IPS-18c (cell line): ENCODE results near the gene OPTN.
"Not testable (repeated sequence)": the region's sequence is repeated elsewhere in the genome, so short reads cannot be mapped to it uniquely, and the experiment has no call there.

Source experiments
- H3K4me3 ChIP-seq: 2 replicates; pipeline ENCODE4 v1.7.0; 2013; ENCODE audit warnings: low read depth, mild to moderate bottlenecking, low read length, moderate library complexity; ENCODE audit not compliant: insufficient read depth
- H3K9me3 ChIP-seq: one replicate; pipeline ENCODE4 v1.6.1; 2013; ENCODE audit warnings: mild to moderate bottlenecking, low read length, moderate library complexity; ENCODE audit not compliant: control insufficient read depth, insufficient read depth

Gene OPTN

GRCh38 chr10:13099666-13100348, at the start of gene OPTN:
Gene OPTN (plus strand): TSS chr10:13100163. CDS start chr10:13109123, 8,960 bp downstream.
- peak within 1 kb of the TSS; percentile 82 for H3K4me3 ChIP-seq
- no peaks in the 10 kb centered on the region for H3K9me3 ChIP-seq

DNA sequence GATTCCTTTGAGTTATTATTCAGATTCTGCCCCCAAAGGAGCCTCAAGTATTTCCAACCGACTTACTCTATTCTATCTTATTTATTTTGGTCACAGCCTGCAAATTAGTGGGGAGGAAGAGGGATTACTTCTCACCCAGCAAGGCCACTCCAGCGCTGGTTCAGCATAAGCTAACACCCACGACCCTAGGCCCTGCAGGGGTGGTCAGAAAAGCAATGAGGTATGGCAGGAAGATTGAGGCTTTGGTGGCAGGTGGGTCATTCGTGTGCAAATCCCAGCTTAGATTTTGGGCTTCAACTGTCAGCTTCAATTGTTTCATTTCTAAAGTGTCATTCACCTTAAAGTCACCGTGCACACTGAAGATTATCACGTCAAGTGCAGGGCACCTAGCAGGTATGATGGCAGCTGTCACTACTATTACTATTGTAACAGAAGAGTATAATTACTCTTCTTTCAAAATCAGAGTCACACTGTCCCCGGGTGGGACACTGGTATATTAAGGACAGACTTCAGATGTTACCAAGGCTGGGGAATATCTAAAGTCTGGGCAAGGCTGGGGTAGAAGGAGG, 48.8 kb upstream of the OPTN start:
- Histone ChIP-seq H3K4me3 (no peak overlapping the region), H3K9me3 (peaks cover 2% of the 10 kb centered on the region)

- not testable (repeated sequence) for H3K9me3 ChIP-seq, H3K4me3 ChIP-seq
Observed at GRCh38 chr10:13053208-13053607, 46.8 kb upstream of the OPTN start.

- peaks cover 2% of the 10 kb centered on the region for H3K9me3 ChIP-seq
- no peak overlapping the region for H3K4me3 ChIP-seq
Observed at GRCh38 chr10:13053794-13054462, 46.0 kb upstream of the OPTN start.

- peaks cover 2% of the 10 kb centered on the region for H3K9me3 ChIP-seq
Observed at GRCh38 chr10:13054844-13055243, 45.1 kb upstream of the OPTN start.

DNA sequence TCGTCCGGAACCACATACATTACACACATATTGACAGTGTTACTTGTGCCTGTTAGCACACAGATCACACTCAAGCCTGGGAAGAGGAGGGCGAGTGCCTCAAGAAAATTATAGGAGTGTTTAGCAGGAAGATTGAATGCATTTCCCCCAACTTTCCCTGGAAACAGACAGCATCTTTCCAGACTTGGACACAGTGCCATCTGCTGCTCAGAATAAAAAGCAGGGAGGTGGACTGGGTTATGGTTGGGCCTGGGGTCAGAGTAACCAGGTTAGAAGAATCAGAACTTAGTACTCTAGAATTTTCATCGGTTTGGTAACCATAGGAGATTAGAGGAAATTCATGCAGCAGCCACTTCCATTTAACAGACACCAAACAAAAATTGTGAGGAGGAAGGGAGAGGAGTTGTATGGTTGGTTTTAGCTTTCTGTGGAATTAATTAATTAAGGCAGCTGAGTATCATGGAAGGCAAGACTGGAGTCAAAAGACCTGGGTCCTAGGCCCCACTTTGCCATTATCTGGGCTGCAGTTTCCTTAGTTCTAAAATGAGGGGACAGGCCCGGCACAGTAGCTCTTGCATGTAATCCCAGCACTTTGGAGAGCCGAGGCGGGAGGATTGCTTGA, 43.4 kb upstream of the OPTN start:
- Histone ChIP-seq H3K9me3 (peaks cover 5% of the 10 kb centered on the region), H3K4me3 (no peak overlapping the region)

More at GRCh38 chr10:13054844-13055243, 45.1 kb upstream of the OPTN start:
- no peak overlapping the region for H3K4me3 ChIP-seq

DNA sequence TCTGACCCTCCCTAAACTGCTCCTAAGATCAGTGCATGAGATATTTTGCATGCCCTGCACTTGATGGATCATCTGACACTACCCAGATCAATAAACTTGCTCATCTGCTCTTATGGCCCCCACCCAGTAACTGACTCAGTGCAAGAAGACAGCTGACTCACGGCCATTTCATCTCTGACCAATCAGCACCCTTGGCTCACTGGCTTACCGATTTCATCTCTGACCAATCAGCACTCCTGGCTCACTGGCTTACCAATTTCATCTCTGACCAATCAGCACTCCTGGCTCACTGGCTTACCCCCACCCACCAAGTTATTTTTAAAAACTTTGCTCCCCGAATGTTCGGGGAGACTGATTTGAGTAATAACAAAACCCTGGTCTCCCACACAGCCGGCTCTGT, 37.2 kb upstream of the OPTN start:
- Histone ChIP-seq H3K4me3 (no peak overlapping the region), H3K9me3 (peaks cover 3% of the 10 kb centered on the region)

DNA sequence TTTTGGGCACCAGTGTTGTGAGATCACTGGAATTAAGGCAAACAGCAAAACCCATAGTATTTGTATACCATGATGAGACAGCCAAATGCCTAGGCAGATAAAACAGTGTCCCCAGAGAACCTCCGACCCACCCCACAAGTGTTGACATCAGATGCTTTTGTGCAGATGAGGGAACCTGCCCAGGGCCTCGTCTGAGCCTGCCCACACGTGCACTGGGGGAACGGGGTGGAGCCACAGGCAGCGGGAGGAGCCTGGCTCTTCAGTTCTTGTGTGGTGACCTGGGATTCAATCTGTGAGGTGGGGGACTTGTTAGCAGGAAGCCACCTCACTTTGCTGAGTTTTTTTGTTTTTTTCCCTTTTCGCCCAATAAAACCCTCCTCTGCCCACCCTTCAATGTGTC, 33.4 kb upstream of the OPTN start:
- Histone ChIP-seq H3K4me3 (no peak overlapping the region), H3K9me3 (peaks cover 4% of the 10 kb centered on the region)

DNA sequence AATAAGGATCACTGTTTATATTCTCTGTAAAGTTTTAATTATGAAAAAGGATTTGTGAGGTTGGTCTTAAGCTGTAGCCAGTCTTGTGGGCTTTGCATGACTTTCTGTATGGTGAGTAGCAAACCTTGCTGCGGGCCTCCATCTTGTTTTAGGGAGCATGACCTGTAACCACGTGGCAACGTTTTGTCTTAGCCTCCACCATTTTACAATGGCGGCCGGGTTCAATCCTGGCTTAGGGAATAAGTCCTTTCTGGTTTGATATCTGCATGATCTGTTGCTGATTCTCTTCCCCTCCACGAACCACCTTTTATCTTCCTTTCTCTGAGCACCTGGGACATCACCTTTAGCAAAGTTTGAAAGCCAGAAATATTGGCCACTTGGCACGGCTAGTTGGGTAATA, 32.5 kb upstream of the OPTN start:
- Histone ChIP-seq H3K4me3 (no peak overlapping the region), H3K9me3 (peaks cover 9% of the 10 kb centered on the region)

GRCh38 chr10:13068071-13068470, 31.9 kb upstream of the OPTN start:
- Histone ChIP-seq H3K9me3 (peaks cover 9% of the 10 kb centered on the region), H3K4me3 (no peak overlapping the region)

DNA sequence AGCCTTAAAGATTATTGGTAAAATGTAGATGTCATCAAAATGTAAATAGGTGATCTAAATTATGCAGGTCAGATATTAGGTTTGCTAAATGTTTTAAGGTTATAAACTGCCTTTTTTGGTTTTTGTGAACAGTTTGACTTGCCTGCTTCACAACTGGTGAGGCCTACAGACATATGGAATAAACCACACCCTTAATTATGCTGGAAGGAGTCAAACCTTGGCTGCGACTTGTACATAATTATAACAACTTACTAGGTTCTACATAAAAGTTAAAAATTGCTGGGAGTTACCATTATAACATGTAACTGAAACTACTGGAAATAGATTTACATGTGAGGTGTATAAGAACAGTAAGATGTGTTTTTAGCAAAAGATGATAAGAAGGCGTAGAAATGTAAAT, 31.5 kb upstream of the OPTN start:
- Histone ChIP-seq H3K4me3 (no peak overlapping the region), H3K9me3 (peaks cover 9% of the 10 kb centered on the region)

DNA sequence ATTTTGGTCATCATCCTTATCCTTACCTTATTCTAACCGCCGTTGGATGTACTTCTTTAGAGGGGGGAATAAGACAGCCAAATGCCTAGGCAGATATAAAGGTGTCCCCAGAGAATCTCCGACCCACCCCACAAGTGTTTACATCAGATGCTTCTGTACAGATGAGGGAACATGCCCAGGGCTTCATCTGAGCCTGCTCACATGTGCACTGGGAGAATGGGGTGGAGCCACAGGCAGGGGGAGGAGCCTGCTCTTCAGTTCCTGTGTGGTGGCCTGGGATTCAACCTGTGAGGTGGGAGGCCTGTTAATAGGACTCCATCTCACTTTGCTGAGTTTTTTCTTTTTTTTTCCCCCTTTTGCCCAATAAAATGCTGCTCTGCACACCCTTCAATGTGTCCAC, 27.6 kb upstream of the OPTN start:
- Histone ChIP-seq H3K9me3 (peaks cover 9% of the 10 kb centered on the region), H3K4me3 (no peak overlapping the region)

GRCh38 chr10:13074563-13075451, 25.2 kb upstream of the OPTN start:
- peaks cover 14% of the 10 kb centered on the region for H3K9me3 ChIP-seq
- H3K4me3 ChIP-seq = no peak overlapping the region

GRCh38 chr10:13078912-13079775, 20.8 kb upstream of the OPTN start:
- H3K9me3 ChIP-seq = peaks cover 13% of the 10 kb centered on the region
- H3K4me3 ChIP-seq = no peak overlapping the region

GRCh38 chr10:13079776-13080050, 20.2 kb upstream of the OPTN start:
- Histone ChIP-seq H3K4me3 (no peak overlapping the region), H3K9me3 (peaks cover 13% of the 10 kb centered on the region)

DNA sequence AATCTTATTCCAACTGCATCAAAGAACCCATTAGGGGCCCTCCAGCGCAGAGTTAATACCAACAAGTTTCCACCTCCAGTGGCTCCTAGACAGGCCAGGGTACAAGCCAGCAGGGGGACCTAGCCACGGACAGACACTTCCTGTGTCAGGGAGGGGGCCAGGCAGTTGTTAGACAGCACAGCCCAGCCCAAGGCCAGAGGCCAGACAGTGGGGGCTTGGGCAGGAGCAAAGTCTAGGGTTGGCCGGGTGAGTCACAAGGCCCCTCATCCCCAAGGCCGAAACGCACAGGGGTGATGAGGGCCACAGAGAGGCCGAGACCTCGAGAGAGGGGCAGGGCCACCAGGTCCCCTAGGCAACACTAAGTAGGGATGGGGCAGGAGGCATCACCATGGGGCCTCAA, 19.3 kb upstream of the OPTN start:
- peaks cover 17% of the 10 kb centered on the region for H3K9me3 ChIP-seq
- H3K4me3 ChIP-seq = no peak overlapping the region; the same call in 1 of the 2 replicates
